HG03571 (cell line): Measurements from ENCODE around the gene SLC30A10.
"Not testable (repeated sequence)": the region's sequence is repeated elsewhere in the genome, so short reads cannot be mapped to it uniquely, and the experiment has no call there.

Experiments used
- ATAC-seq: cut with Tn5 transposase; IDR thresholded peaks from one replicate; pipeline ENCODE4 v1.9.1; 2021; ENCODE audit not compliant: unreplicated experiment

SLC30A10 gene

DNA sequence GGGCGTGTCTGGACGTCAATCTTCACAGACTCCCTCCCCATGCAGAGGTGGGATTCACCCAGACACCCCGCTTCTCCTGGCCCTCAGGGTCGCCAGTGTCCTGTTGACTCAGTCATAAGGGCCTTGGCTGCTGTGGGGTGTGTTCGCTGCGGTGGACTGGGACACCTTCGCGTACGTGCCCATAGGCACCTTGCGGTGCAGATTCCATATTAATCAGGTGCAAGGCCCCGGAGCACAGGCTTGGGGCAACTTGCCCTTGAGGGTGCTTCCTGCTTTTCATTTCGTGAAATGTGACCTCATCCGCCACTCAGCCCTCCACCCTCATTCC is 398 bp upstream of the SLC30A10 start:
- no peak for ATAC-seq

DNA sequence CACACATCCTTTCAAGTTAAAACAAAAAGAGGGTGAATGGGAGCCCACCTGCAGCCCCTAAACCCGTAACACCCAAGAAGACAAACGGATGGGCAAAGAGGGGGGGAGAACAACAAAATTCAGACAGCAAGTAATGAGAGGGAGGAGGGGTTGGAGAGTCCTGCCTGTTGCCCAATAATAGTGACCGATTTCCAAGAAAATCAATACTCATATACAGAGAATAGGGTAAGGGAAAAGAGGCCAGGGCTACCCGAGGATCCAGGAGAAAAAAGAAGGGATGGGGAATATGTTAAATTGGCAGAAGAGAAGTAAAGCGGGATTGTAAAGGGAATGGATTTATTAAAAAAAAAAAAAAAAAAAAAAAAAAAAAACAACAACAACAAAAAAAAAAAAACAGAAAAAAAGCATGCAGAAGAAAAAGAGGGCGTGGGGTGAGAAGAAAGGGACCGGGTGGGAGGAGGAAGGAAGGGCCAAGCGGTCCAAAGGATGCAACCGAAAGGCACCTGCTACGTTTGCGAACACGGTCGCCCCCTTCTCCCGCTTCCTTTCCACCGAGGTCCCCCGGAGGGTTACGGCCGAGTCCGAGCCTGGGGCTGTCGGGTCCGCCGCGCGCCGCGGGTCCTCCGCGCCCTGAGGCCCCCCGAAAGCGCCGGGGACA is 930 bp downstream of the SLC30A10 start:
- ATAC-seq, result no peak

DNA sequence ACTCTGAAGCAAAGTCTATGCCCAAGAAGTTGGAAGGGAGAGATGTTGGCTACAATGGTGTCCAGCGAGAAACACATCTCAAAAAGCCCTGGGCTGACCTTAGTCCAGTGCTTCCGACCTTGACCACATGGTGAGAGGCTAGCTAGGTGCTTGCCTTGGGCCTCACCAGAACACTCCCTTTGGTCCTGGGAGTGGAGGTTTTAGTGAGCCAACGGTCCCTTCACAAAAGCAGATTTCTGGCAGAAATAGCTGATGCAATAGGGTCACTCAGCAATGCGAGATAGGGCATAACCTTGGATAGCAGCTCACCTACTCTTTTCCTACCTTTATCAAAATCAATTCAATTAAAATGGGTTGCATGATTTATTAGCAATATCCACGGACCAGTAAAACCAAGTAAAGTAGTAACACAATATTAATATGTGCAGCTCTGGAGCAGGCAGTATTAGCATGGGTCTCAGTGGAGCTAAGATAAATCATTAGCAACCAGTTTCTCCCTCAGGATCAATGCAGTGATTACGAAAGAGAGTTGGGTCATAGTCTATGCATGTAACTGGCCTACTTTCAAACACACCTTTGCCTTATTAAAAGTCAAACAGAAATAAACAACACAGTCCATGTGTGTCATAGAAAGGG is 1.9 kb downstream of the SLC30A10 start:
- no peak for ATAC-seq

- no peak for ATAC-seq
Measured at GRCh38 chr1:219924342-219924741, 4.0 kb downstream of the SLC30A10 start.

- ATAC-seq, result no peak
Measured at GRCh38 chr1:219917851-219918466, 10.4 kb downstream of the SLC30A10 start.

GRCh38 chr1:219917281-219917680 is 11.1 kb downstream of the SLC30A10 start:
- ATAC-seq, result no peak

DNA sequence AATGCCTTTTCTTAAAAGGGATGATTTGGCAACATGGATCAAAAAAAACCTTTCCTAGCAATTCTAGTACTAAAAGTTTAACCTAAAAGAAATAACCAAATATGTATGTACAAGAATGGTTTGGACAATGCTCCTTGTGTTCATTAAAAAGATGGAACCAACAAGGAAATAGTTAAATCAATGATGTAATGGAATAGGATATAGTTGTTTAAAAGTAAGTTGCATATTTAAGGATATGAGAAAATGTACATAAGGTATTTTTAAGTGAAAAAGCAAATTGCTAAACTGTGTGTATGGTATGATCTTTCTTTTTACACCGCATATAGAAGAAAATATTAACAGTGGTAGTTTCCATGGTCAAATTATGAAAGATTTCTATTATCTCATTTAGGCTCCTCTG is 12.1 kb downstream of the SLC30A10 start:
- ATAC-seq, result no peak

DNA sequence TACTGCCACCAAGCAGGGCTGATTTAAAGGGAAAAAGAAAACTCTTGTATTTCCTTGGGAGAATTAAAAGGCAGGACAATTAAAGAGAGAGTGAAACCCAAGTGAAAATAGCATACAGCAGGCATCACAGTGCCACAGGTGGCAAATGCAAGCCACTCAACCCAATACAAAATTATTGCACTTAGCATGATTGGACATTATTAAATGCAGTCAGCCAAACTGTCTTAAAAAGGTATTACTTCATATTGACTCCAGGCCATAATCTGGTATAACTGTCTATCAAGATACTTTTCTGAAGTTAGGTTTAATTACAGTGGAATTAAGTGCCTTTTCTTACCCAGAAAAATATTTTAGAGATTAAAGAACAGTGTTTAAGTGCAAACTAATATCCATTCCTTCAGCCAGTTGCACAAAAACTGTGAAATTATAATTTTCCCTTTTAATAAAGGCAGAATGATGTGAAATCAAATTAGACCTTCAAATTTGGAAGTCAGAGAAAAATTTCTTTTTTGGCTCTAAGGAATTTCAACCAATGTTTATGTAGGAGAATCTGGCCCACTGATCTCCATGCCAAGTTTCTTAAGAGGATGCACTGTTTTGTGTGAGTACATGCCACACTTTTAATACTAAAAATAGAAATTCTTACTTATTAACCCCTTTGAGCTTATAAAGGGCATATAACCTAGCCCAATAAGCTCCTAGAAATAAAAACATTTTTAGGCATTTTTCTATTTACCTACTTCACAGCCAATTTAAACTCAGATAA is 15.2 kb downstream of the SLC30A10 start:
- no peak for ATAC-seq

DNA sequence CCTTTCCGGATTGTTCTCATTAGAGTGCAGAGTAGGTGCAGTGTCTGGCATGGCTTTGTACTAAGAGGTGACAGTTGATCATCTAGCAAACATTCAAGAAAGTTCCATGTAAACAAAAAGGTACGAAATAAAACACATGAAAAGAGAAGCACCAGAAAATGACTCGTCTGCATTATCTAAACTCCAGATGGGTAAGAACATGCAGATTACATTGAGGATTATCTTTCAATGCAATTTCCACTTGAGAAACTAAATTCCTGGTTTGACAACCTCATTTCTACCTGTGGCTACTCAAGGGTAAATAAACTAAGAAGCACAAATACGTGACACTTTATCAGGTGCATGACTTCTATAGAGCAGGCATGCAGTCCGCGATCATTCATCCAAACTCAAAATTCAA is 17.6 kb downstream of the SLC30A10 start:
- ATAC-seq, result no peak

DNA sequence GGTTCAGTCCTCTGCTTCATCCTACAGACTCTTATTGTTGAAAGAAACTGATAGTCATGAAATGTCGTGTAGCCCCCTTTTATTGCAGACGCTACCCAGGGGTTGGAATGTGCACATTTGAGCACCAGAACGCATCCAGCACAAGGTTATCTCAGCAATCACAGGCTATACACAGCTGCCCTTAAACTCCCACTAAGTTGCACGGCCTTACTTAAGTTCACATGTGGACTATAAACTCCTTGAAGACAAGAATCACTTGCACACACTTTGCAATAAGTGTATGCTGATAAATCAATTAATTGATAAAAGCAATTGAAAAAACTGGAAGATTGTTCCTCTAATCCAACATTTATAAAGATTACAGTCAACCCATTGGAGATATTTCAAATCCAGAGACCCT is 18.9 kb downstream of the SLC30A10 start:
- ATAC-seq, result no peak

- ATAC-seq, result no peak
Measured at GRCh38 chr1:219908170-219908569, 20.2 kb downstream of the SLC30A10 start.

DNA sequence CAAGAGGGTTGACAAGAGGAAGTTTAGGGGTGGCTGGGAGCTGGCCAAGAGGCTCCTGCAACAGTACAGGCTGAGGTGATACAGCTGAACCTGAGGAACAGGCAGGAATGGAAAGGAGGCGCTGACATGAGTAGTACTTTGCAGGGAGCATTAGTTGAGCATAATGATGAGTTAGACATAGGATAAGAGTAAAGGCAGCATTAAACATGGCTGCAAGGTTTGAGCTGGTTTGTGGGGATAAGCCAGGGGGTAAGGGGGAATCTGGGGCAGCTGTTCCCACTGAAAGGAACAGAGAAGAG is 20.6 kb downstream of the SLC30A10 start:
- no peak for ATAC-seq

DNA sequence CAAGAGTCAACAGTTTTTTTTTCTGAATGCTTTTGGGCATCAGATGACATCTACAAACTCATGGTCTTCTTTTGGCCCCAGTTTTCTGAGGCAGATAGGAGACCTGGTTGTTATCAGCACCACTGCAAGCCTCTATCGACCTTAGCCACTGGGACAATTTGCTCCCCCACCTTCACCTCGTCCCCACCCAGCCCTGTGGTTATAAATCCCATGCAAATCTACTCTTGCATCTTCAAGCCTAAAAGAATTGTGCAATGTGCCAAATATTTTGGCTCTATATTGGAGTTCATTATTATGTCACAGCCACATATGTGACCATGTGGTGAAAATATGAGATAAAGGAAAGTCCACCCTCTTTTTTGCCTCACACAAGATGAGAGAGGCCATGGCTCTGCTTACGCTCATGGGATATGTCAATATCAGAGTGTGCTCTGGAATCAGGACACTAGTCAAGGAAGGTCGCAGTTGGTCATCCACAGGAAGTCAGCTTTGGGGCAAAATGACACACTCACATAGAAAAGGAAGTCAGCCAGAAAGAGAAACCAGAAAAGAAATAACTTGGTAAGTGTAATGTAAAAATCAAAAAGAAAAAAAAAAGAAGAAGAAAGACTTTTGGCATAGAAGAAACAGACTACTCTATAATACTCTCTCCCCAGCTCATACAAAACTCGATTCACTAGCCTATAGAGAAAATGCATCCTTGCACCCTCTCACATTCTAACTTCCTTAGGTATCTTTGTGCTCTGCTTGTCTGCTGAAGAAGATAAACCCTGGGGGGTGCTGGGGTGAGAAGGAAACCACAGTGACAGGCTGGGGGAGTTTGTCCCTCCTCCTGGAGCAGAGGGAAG is 21.2 kb downstream of the SLC30A10 start:
- ATAC-seq, result no peak

GRCh38 chr1:219906565-219906923 is 21.8 kb downstream of the SLC30A10 start:
- not testable (repeated sequence) for ATAC-seq

DNA sequence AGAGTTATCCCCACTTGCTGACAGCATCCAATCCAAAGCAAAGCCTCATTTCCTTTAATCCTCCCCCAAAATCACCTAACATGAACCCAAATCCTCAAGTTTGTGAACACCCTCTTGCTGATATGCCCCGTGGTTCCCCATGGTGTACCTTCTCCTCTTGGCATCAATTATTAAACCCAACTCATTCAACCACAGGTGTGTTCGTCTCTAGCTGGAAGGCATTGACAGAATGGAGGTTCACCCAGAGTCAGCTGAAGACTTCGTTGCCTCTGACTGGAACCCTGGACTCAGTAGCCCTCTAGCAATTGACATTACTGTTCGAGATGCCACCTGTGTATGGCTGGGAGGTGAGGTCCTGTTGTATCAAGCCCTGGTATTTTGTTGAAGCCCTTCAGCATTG is 22.8 kb downstream of the SLC30A10 start:
- no peak for ATAC-seq

DNA sequence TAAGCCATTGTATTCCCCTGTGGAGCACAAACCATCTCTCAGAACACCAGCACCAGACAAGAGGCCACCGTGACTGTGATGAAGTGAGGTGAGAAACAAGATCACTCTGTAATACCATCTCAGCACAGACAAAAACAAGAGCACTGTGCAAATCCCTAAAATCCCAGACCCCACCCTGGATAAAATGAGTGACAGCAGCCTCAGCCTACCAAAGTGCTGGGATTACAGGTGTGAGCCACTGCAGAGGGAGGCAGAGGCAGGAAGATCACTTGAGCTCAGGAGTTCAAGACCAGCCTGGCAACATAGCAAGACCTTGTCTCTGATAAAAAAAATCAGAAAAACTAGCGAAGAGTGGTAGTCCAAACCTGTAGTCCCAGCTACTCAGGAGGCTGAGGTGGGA is 23.4 kb downstream of the SLC30A10 start:
- ATAC-seq, result no peak

DNA sequence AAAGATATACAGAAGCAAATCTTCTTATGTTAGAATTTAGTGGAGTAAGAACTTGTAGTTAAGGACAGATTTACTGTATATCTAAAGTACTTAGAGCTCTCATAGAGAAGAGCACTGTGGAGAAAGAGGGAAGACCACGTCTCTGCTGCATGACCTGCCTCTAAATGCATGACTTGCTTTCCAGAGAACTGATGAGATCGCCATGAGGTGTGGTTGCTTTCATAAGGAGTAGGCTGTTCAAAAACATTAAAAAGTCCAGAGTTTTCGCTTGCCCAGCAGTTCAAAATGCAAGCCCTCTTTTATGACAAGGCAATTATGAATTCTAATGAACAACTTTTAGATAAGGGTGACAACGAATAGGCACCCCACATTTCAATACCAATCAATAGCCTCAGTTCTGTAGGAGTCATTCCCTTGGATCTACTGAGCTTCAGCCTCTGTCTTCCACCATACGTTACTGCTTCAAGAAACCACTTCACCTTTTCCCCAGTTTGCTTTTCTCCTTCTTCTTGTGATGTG is 24.9 kb downstream of the SLC30A10 start:
- ATAC-seq, result no peak

DNA sequence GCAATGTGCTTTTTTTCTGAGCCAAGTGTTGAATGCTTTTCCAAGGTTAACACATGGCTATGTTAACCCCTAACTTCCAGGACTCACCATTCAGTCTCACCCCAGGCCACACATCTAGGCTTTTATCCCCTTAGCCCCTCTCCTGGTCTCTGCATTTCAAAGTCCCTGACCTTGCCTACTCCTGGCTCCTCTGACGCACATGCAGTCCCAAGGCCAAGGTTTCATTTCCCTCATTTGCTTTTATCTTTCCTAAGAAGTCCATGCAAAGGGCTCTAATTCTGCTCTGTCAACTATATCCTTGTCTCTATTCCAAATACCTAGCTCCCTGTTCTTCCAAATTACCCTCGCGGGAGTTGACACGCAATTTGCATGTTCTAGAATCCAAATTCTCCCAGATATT is 25.4 kb downstream of the SLC30A10 start:
- ATAC-seq, result no peak

DNA sequence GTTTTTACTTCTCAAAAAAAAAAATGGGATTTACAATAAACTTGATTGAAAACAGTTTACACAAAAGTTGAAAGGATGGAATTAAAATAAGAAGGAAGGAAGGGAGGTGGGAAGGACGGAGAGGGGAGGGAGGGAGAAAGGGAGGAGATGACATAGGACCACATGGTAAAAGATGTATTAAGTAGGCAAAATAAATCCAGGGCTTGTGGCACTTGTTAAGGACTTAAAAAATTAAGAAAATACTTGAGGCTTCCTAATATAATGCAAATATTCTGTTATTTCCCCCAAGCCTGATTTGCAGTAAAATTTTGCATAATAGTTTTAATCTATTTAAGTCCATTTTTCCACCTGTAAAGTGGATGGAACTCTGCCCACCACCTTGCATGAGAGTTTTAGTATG is 27.5 kb downstream of the SLC30A10 start:
- no peak for ATAC-seq

GRCh38 chr1:219900201-219900600 is 28.2 kb downstream of the SLC30A10 start:
- ATAC-seq, result no peak

DNA sequence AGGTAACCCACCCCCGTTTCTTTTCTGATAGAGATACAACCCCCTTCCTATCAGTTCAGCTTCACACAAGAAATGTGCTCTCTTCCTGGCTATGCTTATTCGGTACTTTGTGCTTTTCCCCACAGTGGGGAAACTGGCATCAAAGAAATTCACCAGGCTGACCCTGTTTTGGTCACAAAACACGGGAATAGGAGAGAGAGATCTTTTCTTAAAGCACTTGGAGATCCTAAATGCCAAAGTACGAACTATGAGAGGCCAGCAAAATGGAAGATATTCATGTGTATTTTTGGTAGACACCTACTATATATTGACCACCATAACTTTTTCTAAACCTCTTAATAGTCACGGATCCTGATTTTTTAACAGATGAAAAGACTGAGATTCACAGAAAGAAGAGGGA is 30.0 kb downstream of the SLC30A10 start:
- ATAC-seq, result no peak
